ENCODE measurements around the gene NT5C2. TPM values are rescaled to one million over a fixed set of nuclear protein-coding genes. Genes with fewer than 3 reads are reported as not detected.

NT5C2 gene
- total and polyA plus RNA-seq, 10 donors: 21.7 to 115 (median 89.6) TPM

- DNase-seq: no peak
- Histone ChIP-seq H3K4me1 (no peaks in the 10 kb centered on the region), H3K27me3 (replicated peaks in 1 of 7) (no peaks in the 10 kb centered on the region), H3K9me3 (no peaks in the 10 kb centered on the region), H3K4me3 (no peak overlapping the region), H3K27ac (no peak overlapping the region), H3K36me3 (peaks cover 0 to 100% (median 89%) of the 10 kb centered on the region in 6 donors)
- intact Hi-C loops (cut with DNase I; ENCODE audit: low total_unique reads): no loop called here
- TF ChIP-seq POLR2A (IDR thresholded peaks at IDR 0.05) (no peak), CTCF (IDR thresholded peaks at IDR 0.05 in 8 of 11, conservative IDR thresholded peaks at IDR 0.05 in 3 of 11) (no peak), POLR2AphosphoS5 (IDR thresholded peaks at IDR 0.05) (no peak)
Observed at GRCh38 chr10:103095005-103095404, 98.1 kb downstream of the NT5C2 start.

GRCh38 chr10:103090911-103091310 lies 102.2 kb downstream of the NT5C2 start:
- H3K9me3 ChIP-seq: no peaks in the 10 kb centered on the region
- WGBS, 5 donors: 96 to 99% (median 98%) methylated on average over 7 of the region's 7 CpGs
- H3K4me3 ChIP-seq: no peak overlapping the region
- H3K4me1 ChIP-seq: no peaks in the 10 kb centered on the region
- H3K36me3 ChIP-seq: peaks cover 2 to 100% (median 96%) of the 10 kb centered on the region in 6 donors
- H3K27ac ChIP-seq: no peak overlapping the region
- no peak for DNase-seq
- TF ChIP-seq POLR2A (IDR thresholded peaks at IDR 0.05) (no peak), POLR2AphosphoS5 (IDR thresholded peaks at IDR 0.05) (no peak), CTCF (IDR thresholded peaks at IDR 0.05 in 8 of 11, conservative IDR thresholded peaks at IDR 0.05 in 3 of 11) (no peak)
- intact Hi-C loops (cut with DNase I; ENCODE audit: low total_unique reads): no loop called here
- H3K27me3 ChIP-seq (replicated peaks in 1 of 7): no peaks in the 10 kb centered on the region

- Histone ChIP-seq H3K4me3 (no peak overlapping the region), H3K4me1 (no peaks in the 10 kb centered on the region), H3K9me3 (no peaks in the 10 kb centered on the region), H3K27me3 (replicated peaks in 1 of 7) (no peaks in the 10 kb centered on the region), H3K36me3 (peaks cover 2 to 100% (median 93%) of the 10 kb centered on the region in 6 donors), H3K27ac (no peak overlapping the region)
- WGBS, 5 donors: 83 to 94% (median 90%) methylated on average over 10 of the region's 10 CpGs
- intact Hi-C loops (cut with DNase I; ENCODE audit: low total_unique reads): no loop called here
- TF ChIP-seq CTCF (IDR thresholded peaks at IDR 0.05 in 8 of 11, conservative IDR thresholded peaks at IDR 0.05 in 3 of 11) (no peak), POLR2A (IDR thresholded peaks at IDR 0.05) (no peak), POLR2AphosphoS5 (IDR thresholded peaks at IDR 0.05) (no peak)
- no peak for DNase-seq
Observed at GRCh38 chr10:103089493-103089892, 103.6 kb downstream of the NT5C2 start.

GRCh38 chr10:103086799-103087198 lies 106.3 kb downstream of the NT5C2 start:
- intact Hi-C loops (cut with DNase I; ENCODE audit: low total_unique reads): no loop called here
- 96 to 100% (median 98%) methylated on average over 2 of the region's 2 CpGs for WGBS, 5 donors
- Histone ChIP-seq H3K9me3 (no peaks in the 10 kb centered on the region), H3K4me3 (no peak overlapping the region), H3K27ac (no peak overlapping the region), H3K4me1 (no peaks in the 10 kb centered on the region), H3K36me3 (peaks cover 2 to 100% (median 75%) of the 10 kb centered on the region in 6 donors), H3K27me3 (replicated peaks in 1 of 7) (no peaks in the 10 kb centered on the region)
- DNase-seq: no peak
- TF ChIP-seq POLR2AphosphoS5 (IDR thresholded peaks at IDR 0.05) (no peak), POLR2A (IDR thresholded peaks at IDR 0.05) (no peak), CTCF (IDR thresholded peaks at IDR 0.05 in 8 of 11, conservative IDR thresholded peaks at IDR 0.05 in 3 of 11) (no peak)
